GM12865 (cell line): ENCODE data around the gene HOXA3.

ENCODE experiments used
- DNase-seq: peaks from one replicate; pipeline ENCODE4 v3.0.0; 2010; ENCODE audit warnings: low read depth
- H3K4me3 ChIP-seq: 2 replicates; pipeline ENCODE4 v1.5.1; 2011; ENCODE audit warnings: mild to moderate bottlenecking, low read depth, low read length, control low read depth
- CTCF ChIP-seq: IDR thresholded peaks from 2 replicates; pipeline ENCODE4 v1.5.1; 2011; ENCODE audit warnings: low read length, control low read depth, low read depth, inconsistent platforms; ENCODE audit not compliant: insufficient read depth; ENCODE audit errors: missing control alignments

The HOXA3 gene

GRCh38 chr7:27082171-27082570 is 70.2 kb downstream of the HOXA3 start:
- TF ChIP-seq CTCF, result no peak
- no peak overlapping the region for H3K4me3 ChIP-seq
- no peak for DNase-seq

- TF ChIP-seq CTCF, result no peak
- H3K4me3 ChIP-seq, result no peak overlapping the region
- no peak for DNase-seq
Observed at GRCh38 chr7:27080844-27081436, 71.4 kb downstream of the HOXA3 start.

- H3K4me3 ChIP-seq, result no peak overlapping the region
- TF ChIP-seq CTCF, result no peak
- DNase-seq, result peak; percentile 43
Observed at GRCh38 chr7:27079234-27079975, 73.0 kb downstream of the HOXA3 start.

GRCh38 chr7:27078616-27079233 is 73.7 kb downstream of the HOXA3 start:
- DNase-seq, result no peak
- no peak overlapping the region for H3K4me3 ChIP-seq
- TF ChIP-seq CTCF, result no peak

GRCh38 chr7:27073076-27073475 is 79.3 kb downstream of the HOXA3 start:
- no peak overlapping the region for H3K4me3 ChIP-seq
- DNase-seq, result no peak
- no peak for TF ChIP-seq CTCF

GRCh38 chr7:27071622-27072390 is 80.6 kb downstream of the HOXA3 start:
- TF ChIP-seq CTCF, result no peak
- H3K4me3 ChIP-seq, result no peak overlapping the region
- peak; percentile 14 for DNase-seq
